Common myeloid progenitor, CD34-positive (primary cell): ENCODE results near the gene MYO1F. TPM values are rescaled to one million over a fixed set of nuclear protein-coding genes. Genes with fewer than 3 reads are reported as not detected.
"Not testable (repeated sequence)": the region's sequence is repeated elsewhere in the genome, so short reads cannot be mapped to it uniquely, and the experiment has no call there.

Source experiments
- CTCF ChIA-PET: fragments of 350-600 bp; sonication (Branson Sonifier 250); formaldehyde crosslinking; loops from one replicate; lab custom pipeline; 2021; ENCODE audit warnings: antibody characterized with exemption; lab: Charles Lee
- POLR2A ChIA-PET: fragments of 350-600 bp; sonication (Branson Sonifier 250); formaldehyde crosslinking; loops from one replicate; lab custom pipeline; 2021; ENCODE audit warnings: antibody characterized with exemption; lab: Charles Lee
- DNase-seq, 3 donors: peaks; one replicate each; pipeline versions ENCODE4 v3.0.0 to v3.0.0-alpha.2; 2013
- H3K27ac ChIP-seq, 2 experiments: 1 replicate in 1 of 2; 2 replicates in 1 of 2; pipeline ENCODE4 v1.7.0; 2013; ENCODE audit warnings: inconsistent platforms in 2 of 2, low read length in 2 of 2, mild to moderate bottlenecking in 2 of 2, low read depth in 1 of 2, moderate library complexity in 1 of 2; ENCODE audit not compliant: severe bottlenecking in 2 of 2, insufficient read depth in 1 of 2, poor library complexity in 1 of 2
- H3K27me3 ChIP-seq, 5 experiments: replicated peaks in 2 of 5; 1 replicate in 3 of 5; 2 replicates in 2 of 5; pipeline versions ENCODE4 v1.6.1 to v1.7.0; 2013; ENCODE audit warnings: low read length in 4 of 5, mild to moderate bottlenecking in 2 of 5, moderate library complexity in 2 of 5, inconsistent platforms in 1 of 5; ENCODE audit not compliant: insufficient read depth in 5 of 5, control insufficient read depth in 4 of 5
- H3K36me3 ChIP-seq, 4 experiments: 1 replicate in 2 of 4; 2 replicates in 2 of 4; pipeline versions ENCODE4 v1.6.1 to v1.7.0; 2013; ENCODE audit warnings: low read length in 3 of 4, control low read depth in 1 of 4, mild to moderate bottlenecking in 1 of 4; ENCODE audit not compliant: control insufficient read depth in 4 of 4, insufficient read depth in 4 of 4
- H3K4me1 ChIP-seq, 4 experiments: 1 replicate in 3 of 4; 2 replicates in 1 of 4; pipeline versions ENCODE4 v1.6.1 to v1.7.1; 2013; ENCODE audit warnings: low read length in 3 of 4, mild to moderate bottlenecking in 3 of 4, control low read depth in 1 of 4, inconsistent platforms in 1 of 4, moderate library complexity in 1 of 4; ENCODE audit not compliant: control insufficient read depth in 4 of 4, insufficient read depth in 4 of 4; ENCODE audit errors: control extremely low read depth in 1 of 4
- H3K4me3 ChIP-seq, 7 experiments: 1 replicate in 4 of 7; 2 replicates in 3 of 7; pipeline versions ENCODE4 v1.5.1 to v1.7.0; 2013; ENCODE audit warnings: mild to moderate bottlenecking in 7 of 7, low read length in 6 of 7, moderate library complexity in 6 of 7, inconsistent platforms in 2 of 7, low read depth in 2 of 7, control low read depth in 1 of 7; ENCODE audit not compliant: insufficient read depth in 4 of 7, control insufficient read depth in 1 of 7; ENCODE audit errors: extremely low read depth in 1 of 7
- H3K9me3 ChIP-seq, 5 experiments: 1 replicate in 4 of 5; 2 replicates in 1 of 5; pipeline versions ENCODE4 v1.6.1 to v1.7.1; 2013; ENCODE audit warnings: low read length in 4 of 5, mild to moderate bottlenecking in 2 of 5, inconsistent platforms in 1 of 5, low read depth in 1 of 5, moderate library complexity in 1 of 5; ENCODE audit not compliant: control insufficient read depth in 4 of 5, insufficient read depth in 2 of 5; ENCODE audit errors: control extremely low read depth in 1 of 5
- WGBS: methylation state at CpG from one replicate; pipeline ENCODE4 v1.1.5; 2013; ENCODE audit not compliant: insufficient coverage; 5-methylcytosine and 5-hydroxymethylcytosine counted together
- polyA plus RNA-seq: library from polyadenylated mRNA; unstranded; fragments of 120-200 nt; gene quantifications from one replicate; pipeline ENCODE4 v1.2.1, GENCODE V29; 2013

The MYO1F gene
- 47.6 TPM for polyA plus RNA-seq

- CTCF ChIA-PET = interaction anchor here (1.0 to 7.4 kb wide), 18 partner anchors 9 to 116 kb away, joined by 3 to 96 read pairs (median 8); partner anchors contain the start of gene ZNF414
- POLR2A ChIA-PET = interaction anchor here (0.6 to 2.1 kb wide), 5 partner anchors 8 to 508 kb away, joined by 3 to 6 read pairs (median 4); partner anchors contain the start of gene ZNF414
- no peaks in the 10 kb centered on the region for H3K27me3 ChIP-seq
- H3K36me3 ChIP-seq = peaks cover 0 to 7% (median 0%) of the 10 kb centered on the region in 4 experiments
- peak within 1 kb of the TSS; percentile 27 to 89 (median 66) for H3K4me3 ChIP-seq
- peak within 1 kb of the TSS in 1 of 2 experiments; percentile 70 for H3K27ac ChIP-seq
- no peaks in the 10 kb centered on the region for H3K9me3 ChIP-seq
- no peak for DNase-seq
- peaks cover 14 to 73% (median 57%) of the 10 kb centered on the region in 4 experiments for H3K4me1 ChIP-seq
- no CpG with 5 or more reads among the region's 7 CpGs for WGBS
These were observed at the start of gene MYO1F for GRCh38 chr19:8577247-8577646. TSS of gene MYO1F (minus strand) at chr19:8577442. CDS start at chr19:8577309, 133 bp downstream.

GRCh38 chr19:8626842-8627241 is 49.6 kb upstream of the MYO1F start:
- Histone ChIP-seq H3K9me3 (no peaks in the 10 kb centered on the region), H3K36me3 (no peaks in the 10 kb centered on the region), H3K4me3 (no peak overlapping the region), H3K4me1 (no peaks in the 10 kb centered on the region), H3K27me3 (no peaks in the 10 kb centered on the region), H3K27ac (no peak overlapping the region)
- POLR2A ChIA-PET = no interaction called here
- no peak for DNase-seq
- CTCF ChIA-PET = interaction anchor here (1.2 kb wide), 1 partner anchor 15 kb away, joined by 4 read pairs; no protein-coding TSS in a partner anchor
- WGBS = 79% methylated on average over 3 of the region's 8 CpGs

GRCh38 chr19:8622886-8623285 is 45.6 kb upstream of the MYO1F start:
- CTCF ChIA-PET = interaction anchor here (0.6 to 2.9 kb wide), 6 partner anchors 8 to 32 kb away, joined by 3 to 10 read pairs (median 4); partner anchors contain the start of gene NFILZ
- H3K4me1 ChIP-seq, H3K4me3 ChIP-seq, H3K27me3 ChIP-seq, H3K27ac ChIP-seq, H3K36me3 ChIP-seq, POLR2A ChIA-PET, H3K9me3 ChIP-seq: not testable (repeated sequence)
- WGBS = 63% methylated on average over 4 of the region's 4 CpGs
- peak in 2 of 3 donors; percentile 37 to 40 for DNase-seq

GRCh38 chr19:8618751-8619150 is 41.5 kb upstream of the MYO1F start:
- Histone ChIP-seq H3K36me3 (no peaks in the 10 kb centered on the region), H3K27ac (no peak overlapping the region), H3K4me3 (no peak overlapping the region), H3K4me1 (peaks cover 0 to 4% (median 0%) of the 10 kb centered on the region in 4 experiments), H3K9me3 (no peaks in the 10 kb centered on the region), H3K27me3 (no peaks in the 10 kb centered on the region)
- CTCF ChIA-PET = interaction anchor here (1.3 to 1.5 kb wide), 3 partner anchors 24 to 76 kb away, joined by 3 to 6 read pairs (median 4); no protein-coding TSS in a partner anchor
- POLR2A ChIA-PET = interaction anchor here (0.6 to 0.7 kb wide), 3 partner anchors 10 to 1172 kb away, joined by 3 to 5 read pairs (median 4); no protein-coding TSS in a partner anchor
- whole genome bisulfite sequencing = 100% methylated on average over 6 of the region's 8 CpGs
- DNase-seq = no peak

- ChIA-PET CTCF (interaction anchor here (0.9 to 1.5 kb wide), 5 partner anchors 10 to 81 kb away, joined by 3 to 6 read pairs (median 4); partner anchors contain the start of gene ACTL9), POLR2A (interaction anchor here (0.6 to 0.7 kb wide), 2 partner anchors 10 to 51 kb away, joined by 4 to 5 read pairs; no protein-coding TSS in a partner anchor)
- no peaks in the 10 kb centered on the region for H3K9me3 ChIP-seq
- H3K4me3 ChIP-seq = no peak overlapping the region
- H3K36me3 ChIP-seq = no peaks in the 10 kb centered on the region
- WGBS = 93% methylated on average over 3 of the region's 4 CpGs
- H3K27ac ChIP-seq = no peak overlapping the region
- peaks cover 0 to 4% (median 0%) of the 10 kb centered on the region in 4 experiments for H3K4me1 ChIP-seq
- DNase-seq = no peak
- H3K27me3 ChIP-seq = no peaks in the 10 kb centered on the region
These were observed 40.7 kb upstream of the MYO1F start for GRCh38 chr19:8617984-8618383.

- POLR2A ChIA-PET, H3K4me3 ChIP-seq, H3K27ac ChIP-seq, H3K27me3 ChIP-seq, H3K9me3 ChIP-seq, H3K36me3 ChIP-seq, H3K4me1 ChIP-seq, DNase-seq: not testable (repeated sequence)
- CTCF ChIA-PET = interaction anchor here (0.9 to 1.5 kb wide), 4 partner anchors 11 to 81 kb away, joined by 3 to 6 read pairs (median 4); partner anchors contain the start of gene ACTL9
- 98% methylated on average over 9 of the region's 15 CpGs for WGBS
These were observed 40.1 kb upstream of the MYO1F start for GRCh38 chr19:8617325-8617724.

- Histone ChIP-seq H3K4me3 (no peak overlapping the region), H3K27ac (no peak overlapping the region), H3K4me1 (peaks cover 0 to 7% (median 1%) of the 10 kb centered on the region in 4 experiments), H3K27me3 (no peaks in the 10 kb centered on the region), H3K36me3 (no peaks in the 10 kb centered on the region), H3K9me3 (no peaks in the 10 kb centered on the region)
- ChIA-PET POLR2A (no interaction called here), CTCF (interaction anchor here (0.6 to 4.1 kb wide), 6 partner anchors 11 to 78 kb away, joined by 3 to 28 read pairs (median 4); partner anchors contain the start of gene MYO1F)
- no peak for DNase-seq
- WGBS = no CpG with 5 or more reads among the region's 6 CpGs
These were observed 39.6 kb upstream of the MYO1F start for GRCh38 chr19:8616861-8617260.
